T-helper 1 cell treated with Interleukin-12 subunit alpha and Interleukin-12 subunit beta and Interleukin-4 antibody, amounts not matched to agents 30 μg/mL and 1 μg/mL, for 36 hours (primary cell): ENCODE measurements around the gene GRAMD1B.

Experiments
- H3K27ac Mint-ChIP-seq: one replicate; pipeline ENCODE4 v1.8.0; 2021; ENCODE audit warnings: mild to moderate bottlenecking, mixed read lengths
- H3K27me3 Mint-ChIP-seq: one replicate; pipeline ENCODE4 v1.8.0; 2021; ENCODE audit warnings: low read depth, mixed read lengths
- H3K36me3 Mint-ChIP-seq: one replicate; pipeline ENCODE4 v1.8.0; 2021; ENCODE audit warnings: low read depth, mixed read lengths
- H3K4me1 Mint-ChIP-seq: one replicate; pipeline ENCODE4 v1.8.0; 2021; ENCODE audit warnings: low read depth, mixed read lengths
- H3K4me3 Mint-ChIP-seq: one replicate; pipeline ENCODE4 v1.8.0; 2021; ENCODE audit warnings: mild to moderate bottlenecking, moderate library complexity, mixed read lengths
- H3K9me3 Mint-ChIP-seq: one replicate; pipeline ENCODE4 v1.8.0; 2021; ENCODE audit warnings: mixed read lengths

The GRAMD1B gene

DNA sequence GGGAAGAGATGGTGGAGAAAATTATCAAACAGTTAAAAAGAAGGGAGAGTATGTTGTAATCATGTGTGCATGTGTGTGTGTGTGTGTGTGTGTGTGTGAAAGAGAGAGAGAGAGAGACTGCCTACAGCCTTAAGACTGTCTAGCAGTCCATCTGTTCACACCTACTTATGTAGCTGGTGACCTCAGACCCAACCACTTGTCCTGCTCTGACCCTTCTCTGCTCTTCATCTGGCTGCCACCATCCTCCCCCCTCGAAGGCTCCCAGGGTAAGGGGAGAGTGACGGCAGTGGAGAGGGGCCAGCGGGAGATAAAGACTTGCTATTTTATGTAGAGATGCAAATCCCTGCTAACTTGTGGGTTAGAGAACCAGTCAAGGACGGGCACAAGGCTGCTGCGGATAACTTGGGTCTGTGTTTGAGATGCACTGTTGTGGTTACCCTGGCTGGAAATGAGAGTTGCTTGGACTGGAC lies 24.9 kb upstream of the GRAMD1B start:
- H3K27me3 Mint-ChIP-seq = no peaks in the 10 kb centered on the region
- peaks cover 15% of the 10 kb centered on the region for H3K36me3 Mint-ChIP-seq
- no peaks in the 10 kb centered on the region for H3K9me3 Mint-ChIP-seq
- H3K27ac Mint-ChIP-seq = peak overlapping the region; percentile 13
- H3K4me1 Mint-ChIP-seq = peaks cover 46% of the 10 kb centered on the region
- H3K4me3 Mint-ChIP-seq = no peak overlapping the region

DNA sequence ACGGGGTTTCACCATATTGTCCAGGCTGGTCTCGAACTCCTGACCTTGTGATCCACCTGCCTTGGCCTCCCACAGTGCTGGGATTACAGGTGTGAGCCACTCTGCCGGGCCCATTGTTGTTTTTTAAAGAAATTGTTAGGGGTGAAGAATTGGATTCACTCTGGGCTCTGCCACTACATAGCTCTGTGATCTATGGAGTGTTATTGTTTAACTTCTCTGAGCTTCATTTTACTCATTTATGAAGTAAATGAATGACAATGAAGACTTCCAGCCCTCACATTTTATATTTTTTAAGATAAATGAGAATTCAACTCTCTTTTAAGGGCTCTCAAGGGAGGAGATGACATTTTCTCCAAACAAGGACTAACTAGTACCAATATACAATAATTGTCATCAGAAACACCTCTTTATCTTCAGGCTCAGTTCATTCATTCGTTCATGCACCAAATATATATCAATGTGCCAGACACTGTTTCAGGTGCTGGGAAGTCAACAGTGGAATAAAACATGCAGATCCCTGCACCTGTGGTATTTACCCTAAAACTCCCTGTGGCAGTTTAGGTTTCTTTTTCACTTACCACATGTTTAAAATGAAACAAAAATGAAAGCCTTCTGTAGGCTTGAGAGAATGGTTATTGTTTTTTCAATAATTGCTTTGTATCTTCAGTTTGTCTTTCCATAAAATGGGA lies 23.5 kb upstream of the GRAMD1B start:
- peaks cover 51% of the 10 kb centered on the region for H3K4me1 Mint-ChIP-seq
- H3K9me3 Mint-ChIP-seq = no peaks in the 10 kb centered on the region
- H3K36me3 Mint-ChIP-seq = peaks cover 5% of the 10 kb centered on the region
- H3K27me3 Mint-ChIP-seq = no peaks in the 10 kb centered on the region
- H3K4me3 Mint-ChIP-seq = peak overlapping the region; percentile 78
- peak overlapping the region; percentile 82 for H3K27ac Mint-ChIP-seq

DNA sequence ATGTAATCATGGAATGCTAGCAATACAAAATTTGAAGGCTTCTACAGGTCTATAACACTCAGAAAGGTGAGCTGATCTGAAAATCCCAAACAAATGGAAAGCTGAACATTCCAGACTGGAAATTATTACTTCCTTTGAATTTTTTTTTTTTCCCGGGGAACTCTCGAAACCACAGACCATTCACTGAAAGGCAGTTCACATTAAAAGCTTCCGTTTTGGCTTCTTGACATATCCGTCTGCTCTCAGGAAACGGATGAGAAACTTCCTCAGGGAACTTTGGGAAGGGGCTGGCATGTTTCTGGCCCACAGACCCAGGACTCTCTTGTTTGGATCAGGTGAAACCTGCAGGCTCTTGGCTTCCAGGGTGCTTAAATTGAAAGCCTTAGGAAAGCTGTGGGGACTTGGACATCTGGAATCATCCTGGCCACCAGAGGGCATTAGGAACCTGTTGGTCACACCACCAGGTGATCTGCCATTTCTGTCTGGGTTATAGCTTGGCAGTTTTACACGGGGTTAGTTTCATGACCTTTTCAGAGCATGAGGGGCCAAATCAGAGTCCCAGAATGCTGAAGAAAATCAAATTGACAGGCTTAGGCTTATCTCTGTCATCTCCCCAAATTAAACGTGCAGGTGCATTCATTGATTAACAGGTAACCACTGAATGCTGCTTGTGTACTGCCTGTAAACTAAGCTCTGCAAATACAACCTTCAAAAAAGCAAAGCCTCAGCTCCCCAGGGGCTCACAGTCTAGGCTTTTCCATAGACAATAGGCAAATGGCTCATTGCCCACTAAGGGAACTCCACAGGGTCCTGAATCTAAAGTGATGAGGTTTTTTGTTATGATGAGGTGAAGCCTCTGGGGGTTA lies 22.7 kb upstream of the GRAMD1B start:
- Mint-ChIP-seq H3K4me3 (peak overlapping the region; percentile 78), H3K27ac (peak overlapping the region; percentile 82)

GRCh38 chr11:123407996-123408597 lies 22.0 kb upstream of the GRAMD1B start:
- Mint-ChIP-seq H3K4me3 (no peak overlapping the region), H3K4me1 (peaks cover 51% of the 10 kb centered on the region), H3K36me3 (peaks cover 5% of the 10 kb centered on the region)

More for the DNA sequence above, 22.7 kb upstream of the GRAMD1B start:
- Mint-ChIP-seq H3K36me3 (peaks cover 5% of the 10 kb centered on the region), H3K9me3 (no peaks in the 10 kb centered on the region), H3K27me3 (no peaks in the 10 kb centered on the region), H3K4me1 (peaks cover 51% of the 10 kb centered on the region)

DNA sequence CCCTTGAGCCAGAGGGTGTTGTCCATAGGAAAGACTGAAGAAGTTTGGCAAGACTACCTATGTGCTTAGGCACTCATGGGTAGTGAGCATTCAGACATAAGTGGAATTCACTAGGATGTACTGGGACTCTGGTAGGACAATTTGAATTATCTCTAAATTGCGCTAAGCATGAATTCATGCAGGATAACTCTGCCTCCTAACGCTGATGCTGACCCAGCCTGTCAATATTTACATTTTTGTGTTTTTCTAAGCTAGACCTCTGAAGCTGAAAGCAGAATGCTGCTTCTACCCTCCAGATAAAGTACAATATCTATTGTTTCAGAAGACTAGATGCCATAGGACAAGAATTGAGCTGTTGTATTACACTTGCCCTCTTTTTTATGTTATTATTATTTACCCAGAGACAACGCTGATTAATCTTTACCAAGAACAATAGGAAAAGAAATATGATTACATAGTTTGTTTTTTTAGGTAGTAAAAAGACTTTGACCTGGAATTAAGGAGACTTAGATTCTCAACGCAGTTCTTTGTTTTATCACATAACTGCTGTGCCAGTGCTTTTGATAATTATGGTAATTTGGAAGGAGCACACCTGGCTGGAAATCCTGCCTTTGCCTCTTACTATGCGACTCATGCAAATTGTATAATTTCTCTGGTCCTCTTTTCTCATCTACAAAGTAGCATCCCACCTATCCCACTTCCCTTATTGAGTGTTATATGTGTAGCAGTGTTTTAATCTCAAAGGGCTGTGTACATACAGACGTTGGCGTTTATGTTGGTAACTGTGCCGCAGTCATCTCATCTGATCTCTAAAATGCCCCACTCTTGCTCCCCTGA lies 21.2 kb upstream of the GRAMD1B start:
- Mint-ChIP-seq H3K4me1 (peaks cover 51% of the 10 kb centered on the region), H3K9me3 (no peaks in the 10 kb centered on the region), H3K27ac (no peak overlapping the region), H3K36me3 (peaks cover 5% of the 10 kb centered on the region), H3K4me3 (no peak overlapping the region), H3K27me3 (no peaks in the 10 kb centered on the region)

More at GRCh38 chr11:123407996-123408597, 22.0 kb upstream of the GRAMD1B start:
- Mint-ChIP-seq H3K27ac (no peak overlapping the region), H3K9me3 (no peaks in the 10 kb centered on the region), H3K27me3 (no peaks in the 10 kb centered on the region)

GRCh38 chr11:123409456-123410217 lies 20.4 kb upstream of the GRAMD1B start:
- no peak overlapping the region for H3K4me3 Mint-ChIP-seq
- H3K27ac Mint-ChIP-seq = peak overlapping the region; percentile 52
- H3K4me1 Mint-ChIP-seq = peaks cover 46% of the 10 kb centered on the region
- H3K9me3 Mint-ChIP-seq = no peaks in the 10 kb centered on the region
- peaks cover 7% of the 10 kb centered on the region for H3K36me3 Mint-ChIP-seq
- no peaks in the 10 kb centered on the region for H3K27me3 Mint-ChIP-seq

DNA sequence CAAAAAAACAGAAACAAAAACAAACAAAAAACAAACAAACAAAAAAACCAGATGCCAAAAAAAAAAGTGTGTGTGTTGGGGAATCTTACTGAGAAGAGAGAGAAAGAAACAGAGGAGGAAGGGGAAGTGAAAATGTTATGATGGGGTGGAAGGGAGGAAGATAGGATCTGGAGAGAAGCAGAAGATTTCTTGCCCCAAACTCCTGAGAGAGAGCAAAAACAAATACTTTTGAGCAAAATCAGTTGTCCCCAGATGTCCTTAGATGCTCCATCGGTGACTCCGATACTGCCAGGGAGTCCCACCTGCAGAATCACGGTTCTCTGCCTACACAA lies 19.9 kb upstream of the GRAMD1B start:
- H3K4me3 Mint-ChIP-seq = no peak overlapping the region
- peak overlapping the region; percentile 52 for H3K27ac Mint-ChIP-seq
- H3K4me1 Mint-ChIP-seq = peaks cover 42% of the 10 kb centered on the region
- H3K27me3 Mint-ChIP-seq = no peaks in the 10 kb centered on the region
- peaks cover 5% of the 10 kb centered on the region for H3K36me3 Mint-ChIP-seq
- H3K9me3 Mint-ChIP-seq = no peaks in the 10 kb centered on the region

DNA sequence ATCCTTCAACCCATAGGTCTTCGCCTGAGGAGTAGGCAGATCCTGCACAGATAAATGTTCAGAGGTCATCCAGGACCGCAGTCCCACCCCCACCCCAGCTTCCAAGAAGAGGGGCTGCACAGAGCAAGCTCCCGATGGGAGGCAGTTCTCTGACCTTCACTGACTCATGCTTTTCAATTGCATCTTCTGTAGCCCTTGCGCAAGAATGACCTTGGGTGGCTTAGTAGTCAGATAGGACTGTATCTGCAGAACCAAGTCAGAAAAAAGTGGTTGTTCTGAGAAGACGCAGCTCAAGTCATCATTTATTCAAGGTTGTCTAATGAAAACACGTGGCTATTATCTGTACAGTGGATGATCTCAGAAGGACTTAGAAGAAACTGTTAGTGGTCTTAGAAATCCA lies 16.4 kb upstream of the GRAMD1B start:
- no peak overlapping the region for H3K4me3 Mint-ChIP-seq
- peaks cover 22% of the 10 kb centered on the region for H3K4me1 Mint-ChIP-seq
- H3K27me3 Mint-ChIP-seq = no peaks in the 10 kb centered on the region
- no peak overlapping the region for H3K27ac Mint-ChIP-seq
- no peaks in the 10 kb centered on the region for H3K9me3 Mint-ChIP-seq
- peaks cover 8% of the 10 kb centered on the region for H3K36me3 Mint-ChIP-seq

GRCh38 chr11:123416566-123416965 lies 13.5 kb upstream of the GRAMD1B start:
- Mint-ChIP-seq H3K4me1 (peaks cover 27% of the 10 kb centered on the region), H3K36me3 (peaks cover 23% of the 10 kb centered on the region), H3K27me3 (no peaks in the 10 kb centered on the region), H3K9me3 (no peaks in the 10 kb centered on the region), H3K4me3 (no peak overlapping the region), H3K27ac (no peak overlapping the region)

DNA sequence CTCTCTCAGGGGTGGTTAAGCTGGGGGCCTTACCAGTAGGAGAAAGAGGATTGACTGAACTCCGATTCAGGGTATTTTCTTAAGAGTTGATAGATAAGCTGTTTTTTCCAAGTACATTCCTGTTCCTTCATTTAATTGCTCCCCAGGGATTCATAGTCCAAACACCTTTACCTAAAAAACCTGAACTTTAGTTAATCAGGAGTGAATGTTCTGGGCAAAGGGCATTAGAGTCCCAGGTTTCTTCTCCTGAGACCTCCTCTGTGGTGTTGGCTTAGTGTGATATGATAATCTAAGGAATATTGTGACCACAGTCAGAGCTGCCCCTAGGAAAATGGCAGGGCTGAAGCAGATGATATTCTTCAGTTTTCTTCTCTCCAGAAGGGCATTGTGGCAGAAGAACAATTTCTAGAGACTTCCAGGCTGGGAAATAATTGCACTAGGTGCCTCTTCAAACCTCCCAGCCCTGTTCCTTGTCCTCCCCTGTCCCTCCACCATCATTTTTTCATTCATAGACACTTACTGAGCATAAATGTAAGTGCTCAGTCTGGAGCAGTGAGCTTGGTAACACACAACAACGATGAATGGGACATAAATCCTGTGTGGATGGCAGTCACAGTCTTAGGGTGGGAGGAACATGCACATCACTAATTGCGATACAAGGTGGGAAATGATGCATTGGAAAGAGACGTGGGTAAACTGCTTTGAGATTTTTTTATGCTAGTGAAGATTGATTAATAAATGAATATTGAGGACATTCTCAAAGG lies 11.5 kb upstream of the GRAMD1B start:
- Mint-ChIP-seq H3K4me3 (no peak overlapping the region), H3K4me1 (peaks cover 36% of the 10 kb centered on the region), H3K27me3 (no peaks in the 10 kb centered on the region), H3K36me3 (peaks cover 33% of the 10 kb centered on the region), H3K27ac (no peak overlapping the region), H3K9me3 (no peaks in the 10 kb centered on the region)

DNA sequence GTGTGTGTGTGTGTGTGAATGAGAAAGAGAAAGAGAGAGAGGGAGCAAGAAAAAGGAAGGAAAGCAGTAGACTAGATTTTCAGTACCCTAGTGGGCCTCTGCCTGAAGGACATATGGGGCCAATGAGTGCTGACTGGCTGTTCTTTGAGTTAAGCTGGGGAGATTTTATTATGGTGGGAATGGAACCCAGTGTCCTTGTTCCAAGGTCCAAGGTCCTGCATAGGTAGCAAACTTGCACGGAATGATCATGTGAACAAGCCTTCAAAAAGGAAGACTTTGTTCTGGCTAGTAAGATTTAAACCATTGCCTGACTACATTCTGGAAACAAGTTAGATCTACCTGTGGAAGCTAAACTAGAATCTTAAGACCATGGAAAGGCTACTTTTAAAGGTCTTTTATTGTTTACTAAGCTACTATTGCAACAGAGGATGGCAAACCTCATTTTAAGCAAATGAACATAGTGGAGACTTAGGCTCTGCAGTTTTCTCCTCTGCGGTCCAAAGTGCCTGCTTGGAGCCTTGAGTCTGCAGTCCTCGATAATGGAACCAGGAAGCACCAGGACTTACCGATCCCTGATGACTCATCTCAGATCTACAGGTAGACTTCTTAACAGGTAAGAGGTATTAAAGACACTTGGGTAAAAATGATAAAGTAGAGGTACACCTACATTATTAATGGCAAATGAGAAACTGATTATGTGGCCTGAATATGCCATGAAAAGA lies 10.2 kb upstream of the GRAMD1B start:
- peaks cover 32% of the 10 kb centered on the region for H3K36me3 Mint-ChIP-seq
- no peak overlapping the region for H3K27ac Mint-ChIP-seq
- H3K27me3 Mint-ChIP-seq = no peaks in the 10 kb centered on the region
- peaks cover 39% of the 10 kb centered on the region for H3K4me1 Mint-ChIP-seq
- H3K4me3 Mint-ChIP-seq = no peak overlapping the region
- H3K9me3 Mint-ChIP-seq = no peaks in the 10 kb centered on the region

GRCh38 chr11:123421589-123421988 lies 8.5 kb upstream of the GRAMD1B start:
- H3K27me3 Mint-ChIP-seq = no peaks in the 10 kb centered on the region
- H3K27ac Mint-ChIP-seq = no peak overlapping the region
- H3K9me3 Mint-ChIP-seq = no peaks in the 10 kb centered on the region
- peaks cover 33% of the 10 kb centered on the region for H3K36me3 Mint-ChIP-seq
- H3K4me1 Mint-ChIP-seq = peaks cover 47% of the 10 kb centered on the region
- no peak overlapping the region for H3K4me3 Mint-ChIP-seq
